Right lobe of liver (tissue), 6 donors: ENCODE results near the gene PRRX2. TPM values are rescaled to one million over a fixed set of nuclear protein-coding genes. Genes with fewer than 3 reads are reported as not detected.

Source experiments
- ATAC-seq, 4 donors: fragments of 200-7000 bp; cut with Tn5 transposase; one replicate each; pipeline ENCODE4 v1.9.1; 2020; ENCODE audit warnings: mild to moderate bottlenecking in 4 of 4, moderate library complexity in 4 of 4
- DNase-seq, 3 donors: peaks; one replicate each; pipeline ENCODE4 v3.0.0-alpha.2; 2020
- H3K27ac ChIP-seq, 3 donors: fragments of 200-600 bp; one replicate each; pipeline ENCODE4 v1.8.0; 2022
- H3K27me3 ChIP-seq, 2 donors: fragments of 200-600 bp; one replicate each; pipeline ENCODE4 v1.8.0; 2022
- H3K36me3 ChIP-seq, 4 donors: fragments of 200-600 bp; sonication (generic) in 1 of 4; one replicate each; pipeline versions ENCODE4 v1.5.1 to v1.8.0; 2017 to 2022; ENCODE audit warnings: control low read depth in 1 of 4
- H3K4me1 ChIP-seq, 4 donors: fragments of 200-600 bp; sonication (generic) in 1 of 4; one replicate each; pipeline versions ENCODE4 v1.5.1 to v1.8.0; 2017 to 2022; ENCODE audit warnings: control low read depth in 1 of 4
- H3K4me3 ChIP-seq, 3 donors: fragments of 200-600 bp; one replicate each; pipeline ENCODE4 v1.8.0; 2022
- H3K9me3 ChIP-seq, 4 donors: fragments of 200-600 bp; sonication (generic) in 1 of 4; one replicate each; pipeline versions ENCODE4 v1.5.1 to v1.8.0; 2017 to 2022; ENCODE audit warnings: control low read depth in 1 of 4
- CTCF ChIP-seq, 4 donors: fragments of 200-600 bp in 3 of 4; fragments of 450-650 bp in 1 of 4; IDR thresholded peaks; one replicate each; pipeline versions ENCODE4 v1.5.1 to v1.8.0; 2016 to 2022; ENCODE audit warnings: antibody characterized with exemption in 4 of 4, mild to moderate bottlenecking in 2 of 4
- POLR2A ChIP-seq: fragments of 450-650 bp; IDR thresholded peaks from one replicate; pipeline ENCODE4 v1.6.1; 2017; ENCODE audit warnings: antibody characterized with exemption, mild to moderate bottlenecking
- WGBS: methylation state at CpG from one replicate; pipeline ENCODE4 v1.1.6; 2018; ENCODE audit warnings: low coverage, low lambda C conversion rate; ENCODE audit not compliant: insufficient coverage; ENCODE audit errors: missing lambda C conversion rate; 5-methylcytosine and 5-hydroxymethylcytosine counted together
- intact Hi-C, 2 donors: fragments of 100-400 bp; cut with DNase I; formaldehyde crosslinking; loops; one replicate each; pipeline versions ENCODE4 v1.11.2 to v1.14.1; 2022
- total RNA-seq, 6 experiments: library from RNA; depleted of rRNA in 2 of 6; stranded (reverse); fragments of >200 nt in 2 of 6; fragmentation: NEBNext Ultra II Directional in 3 of 6; extraction: Animal tissue kit (Norgen Biotek cat#: 25700) in 3 of 6; gene quantifications; one replicate each; pipeline versions ENCODE4 v1.1.0 to v1.2.4, GENCODE V29; 2016 to 2023
- donor health status: DM: no; HTN: yes; CAD: no.
- donor health status: DM: no; HTN: no; CAD: no.
- donor health status: DM: no; HTN: no; CAD: no.
- donor health status: DM: no; HTN: yes; CAD: no.
- donor health status: DM: no; HTN: yes; CAD: no.

Gene PRRX2
- total RNA-seq, 6 experiments from 2014 or later, result not detected

GRCh38 chr9:129717991-129718390, 52.5 kb downstream of the PRRX2 start:
- DNase-seq (no peak), ATAC-seq (no peak)
- WGBS, result 85% methylated on average over 2 of the region's 5 CpGs
- intact Hi-C loops, result no loop called here
- H3K36me3 ChIP-seq, result no peaks in the 10 kb centered on the region
- H3K27me3 ChIP-seq, result no peaks in the 10 kb centered on the region
- no peak overlapping the region for H3K4me3 ChIP-seq
- no peaks in the 10 kb centered on the region for H3K9me3 ChIP-seq
- no peaks in the 10 kb centered on the region for H3K4me1 ChIP-seq
- no peak overlapping the region for H3K27ac ChIP-seq
- TF ChIP-seq CTCF (IDR thresholded peaks at IDR 0.05) (no peak), POLR2A (no peak)

DNA sequence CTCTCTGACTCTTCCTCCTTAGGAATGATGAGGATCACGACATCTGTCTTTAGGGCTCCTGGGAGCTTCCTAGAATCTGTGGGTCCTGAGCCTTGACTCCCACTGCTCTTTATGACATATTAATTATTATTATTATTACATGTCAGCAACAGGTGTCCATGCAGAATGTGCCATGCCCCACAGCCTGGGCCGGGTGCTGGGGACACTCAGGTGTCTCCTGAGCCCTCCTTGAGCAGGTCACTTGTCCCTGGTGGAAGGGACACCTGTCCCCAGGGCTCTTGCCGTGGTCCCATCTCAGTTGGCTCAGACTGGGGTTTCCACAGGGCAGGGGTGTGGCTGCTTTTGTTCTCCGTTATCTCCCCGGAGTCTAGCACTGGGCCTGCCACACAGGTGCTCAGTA, 53.2 kb downstream of the PRRX2 start:
- TF ChIP-seq POLR2A (no peak), CTCF (IDR thresholded peaks at IDR 0.05) (no peak)
- Histone ChIP-seq H3K36me3 (no peaks in the 10 kb centered on the region), H3K27me3 (no peaks in the 10 kb centered on the region), H3K9me3 (no peaks in the 10 kb centered on the region), H3K4me1 (no peaks in the 10 kb centered on the region), H3K27ac (no peak overlapping the region), H3K4me3 (no peak overlapping the region)
- DNase-seq (no peak), ATAC-seq (no peak)
- intact Hi-C loops, result no loop called here
- 63% methylated on average over 2 of the region's 5 CpGs for WGBS

GRCh38 chr9:129719135-129719534, 53.7 kb downstream of the PRRX2 start:
- no peaks in the 10 kb centered on the region for H3K36me3 ChIP-seq
- ATAC-seq, result no peak
- H3K4me3 ChIP-seq, result no peak overlapping the region
- no peak for DNase-seq
- H3K4me1 ChIP-seq, result no peaks in the 10 kb centered on the region
- TF ChIP-seq POLR2A (no peak), CTCF (IDR thresholded peaks at IDR 0.05) (no peak)
- intact Hi-C loops, result no loop called here
- WGBS, result no CpG with 5 or more reads among the region's 38 CpGs
- no peaks in the 10 kb centered on the region for H3K27me3 ChIP-seq
- H3K27ac ChIP-seq, result no peak overlapping the region
- H3K9me3 ChIP-seq, result no peaks in the 10 kb centered on the region

- H3K36me3 ChIP-seq, result no peaks in the 10 kb centered on the region
- WGBS, result 68% methylated on average over 18 of the region's 31 CpGs
- no peak for DNase-seq
- no peak for TF ChIP-seq POLR2A
- no peak for TF ChIP-seq CTCF (IDR thresholded peaks at IDR 0.05)
- no peak for ATAC-seq
- H3K27me3 ChIP-seq, result no peaks in the 10 kb centered on the region
- no peak overlapping the region for H3K27ac ChIP-seq
- no peak overlapping the region for H3K4me3 ChIP-seq
- intact Hi-C loops, result no loop called here
- no peaks in the 10 kb centered on the region for H3K9me3 ChIP-seq
- no peaks in the 10 kb centered on the region for H3K4me1 ChIP-seq
Observed at GRCh38 chr9:129720181-129720864, 54.9 kb downstream of the PRRX2 start.
